Posterior cingulate gyrus (tissue), 11 donors: ENCODE data around the gene UBC.
"Not testable (repeated sequence)": the region's sequence is repeated elsewhere in the genome, so short reads cannot be mapped to it uniquely, and the experiment has no call there.

ENCODE experiments used
- DNase-seq, 10 donors: peaks; one replicate each; pipeline versions ENCODE4 v3.0.0 to v3.0.0-alpha.2; 2020 to 2021; ENCODE audit warnings: mixed read lengths in 3 of 10
- intact Hi-C: fragments of 100-400 bp; cut with DNase I; formaldehyde crosslinking; loops from one replicate; pipeline ENCODE4 v1.15.1; 2023

Gene UBC

GRCh38 chr12:124898200-124898922 is 16.1 kb downstream of the UBC start:
- intact Hi-C loops, result loop anchor here (5.0 kb wide), 1 partner anchor 36 kb away; the partner anchor contains the start of gene SCARB1
- DNase-seq, result peak in 9 of 10 donors; percentile 45 to 91 (median 78)

DNA sequence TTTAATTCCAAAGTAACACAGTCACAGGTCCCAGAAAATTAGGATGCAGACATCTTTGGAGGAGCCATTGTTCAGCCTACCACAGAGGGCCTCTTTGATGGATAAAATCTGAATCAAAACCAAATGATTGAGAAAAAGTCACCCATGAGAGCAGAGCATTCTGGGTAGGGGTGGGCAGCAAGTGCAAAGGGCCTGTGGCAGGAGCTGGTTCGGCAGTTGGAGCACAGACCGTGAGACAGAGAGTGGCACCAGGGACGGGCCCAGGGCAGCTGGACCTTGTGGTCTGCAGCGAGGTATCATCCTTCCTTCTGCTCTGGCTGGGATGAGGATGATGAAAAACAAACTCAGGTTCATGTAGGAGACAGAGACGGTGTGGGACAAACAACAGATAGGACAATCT is 18.0 kb downstream of the UBC start:
- intact Hi-C loops, result loop anchor here (5.0 kb wide), 1 partner anchor 34 kb away; the partner anchor contains the start of gene SCARB1

DNA sequence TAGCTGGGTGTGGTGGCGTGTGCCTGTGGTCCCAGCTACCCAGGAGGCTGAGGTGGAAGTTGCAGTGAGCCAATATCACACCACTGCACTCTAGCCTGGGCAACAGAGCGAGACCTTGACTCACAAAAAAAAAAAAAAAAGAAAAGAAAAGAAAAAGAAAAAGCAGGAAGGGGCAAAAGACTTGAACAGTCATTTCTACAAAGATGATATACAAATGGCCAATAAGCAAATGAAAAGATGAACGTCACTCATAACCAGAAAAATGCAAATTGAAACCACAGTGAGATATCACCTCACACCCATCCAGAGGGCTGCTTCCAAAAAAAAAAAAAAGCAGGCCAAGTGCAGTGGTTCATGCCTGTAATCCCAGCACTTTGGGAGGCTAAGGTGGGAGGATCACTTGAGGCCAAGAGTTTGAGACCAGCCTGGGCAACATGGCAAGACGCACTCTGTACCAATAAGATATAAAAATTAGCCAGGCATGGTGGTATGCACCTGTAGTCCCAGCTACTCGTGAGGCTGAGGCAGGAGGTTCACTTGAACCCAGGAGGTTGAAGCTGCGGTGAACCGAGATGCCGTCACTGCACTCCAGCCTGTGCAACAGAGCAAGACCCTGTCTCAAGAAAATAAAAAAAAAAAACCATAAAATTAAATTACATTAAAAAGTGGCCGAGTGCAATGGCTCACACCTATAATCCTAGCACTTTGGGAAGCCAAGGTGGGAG is 20.5 kb downstream of the UBC start:
- DNase-seq, result no peak
- intact Hi-C loops, result no loop called here

More for the DNA sequence above, 18.0 kb downstream of the UBC start:
- peak in 1 of 10 donors; percentile 44 for DNase-seq

- intact Hi-C loops, result no loop called here
- DNase-seq, result no peak
These were observed 26.2 kb downstream of the UBC start for GRCh38 chr12:124888260-124888659.

DNA sequence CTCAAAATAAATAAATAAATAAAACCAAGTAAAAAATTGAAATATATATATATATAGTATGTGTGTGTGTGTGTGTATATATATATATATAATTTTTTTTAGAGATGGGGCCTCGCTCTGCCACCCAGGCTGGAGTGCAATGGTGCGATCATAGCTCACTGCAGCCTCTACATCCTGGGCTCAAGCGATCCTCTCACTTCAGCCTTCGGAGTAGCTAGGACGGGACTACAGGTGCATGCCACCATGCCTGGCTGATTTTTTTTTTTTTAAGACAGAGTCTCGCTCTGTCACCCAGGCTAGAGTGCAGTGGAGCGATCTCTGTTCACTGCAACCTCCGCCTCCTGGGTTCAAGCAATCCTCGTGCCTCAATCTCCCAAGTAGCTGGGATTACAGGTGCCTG is 26.7 kb downstream of the UBC start:
- DNase-seq, intact Hi-C loops: not testable (repeated sequence)

- DNase-seq, result no peak
- intact Hi-C loops, result no loop called here
These were observed 29.6 kb downstream of the UBC start for GRCh38 chr12:124884587-124885438.

GRCh38 chr12:124883263-124884130 is 31.0 kb downstream of the UBC start:
- intact Hi-C loops, result no loop called here
- DNase-seq, result no peak

DNA sequence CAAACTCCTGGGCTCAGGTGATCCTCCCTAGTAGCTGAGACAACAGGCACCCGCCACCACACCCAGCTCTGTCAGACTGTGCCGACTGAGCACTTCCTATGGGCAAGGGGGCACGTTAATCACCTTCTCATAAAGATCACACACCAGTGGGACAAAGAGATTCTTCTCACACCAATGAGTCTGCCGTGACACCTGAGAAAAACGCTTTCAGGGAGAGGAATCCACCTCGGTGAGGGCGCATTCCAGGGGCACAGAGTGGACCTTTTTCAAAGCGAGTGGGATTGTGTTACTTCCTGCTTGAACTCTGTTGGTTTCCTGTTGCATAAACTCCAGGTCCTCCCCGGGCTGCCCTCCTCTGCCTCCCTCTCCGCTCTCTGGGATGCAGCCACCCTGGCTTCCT is 33.3 kb downstream of the UBC start:
- intact Hi-C loops, result no loop called here
- DNase-seq, result no peak

- intact Hi-C loops, DNase-seq: not testable (repeated sequence)
These were observed 34.1 kb downstream of the UBC start for GRCh38 chr12:124880335-124880734.

GRCh38 chr12:124878795-124879516 is 35.5 kb downstream of the UBC start:
- intact Hi-C loops, result no loop called here
- DNase-seq, result no peak

GRCh38 chr12:124877423-124877822 is 37.0 kb downstream of the UBC start:
- intact Hi-C loops, result no loop called here
- DNase-seq, result no peak

- intact Hi-C loops, result no loop called here
- no peak for DNase-seq
These were observed 38.3 kb downstream of the UBC start for GRCh38 chr12:124876171-124876570.

DNA sequence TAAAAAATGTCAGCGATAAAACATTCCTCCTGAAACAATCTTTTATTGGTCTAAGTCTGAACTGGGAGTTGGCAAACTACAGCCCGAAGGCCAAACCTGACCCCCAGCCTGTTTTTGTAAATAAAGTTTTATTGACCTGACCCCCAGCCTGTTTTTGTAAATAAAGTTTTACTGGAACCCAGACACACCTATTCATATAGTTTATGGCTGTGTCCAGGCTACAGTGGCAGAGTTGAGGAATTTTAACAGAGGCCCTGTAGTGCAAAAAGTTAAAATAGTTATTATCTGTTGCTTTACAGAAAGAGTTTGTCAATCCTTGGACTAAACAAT is 38.7 kb downstream of the UBC start:
- no peak for DNase-seq
- intact Hi-C loops, result no loop called here

GRCh38 chr12:124874988-124875802 is 39.3 kb downstream of the UBC start:
- intact Hi-C loops, result no loop called here
- DNase-seq, result peak in 2 of 10 donors; percentile 5 to 18

DNA sequence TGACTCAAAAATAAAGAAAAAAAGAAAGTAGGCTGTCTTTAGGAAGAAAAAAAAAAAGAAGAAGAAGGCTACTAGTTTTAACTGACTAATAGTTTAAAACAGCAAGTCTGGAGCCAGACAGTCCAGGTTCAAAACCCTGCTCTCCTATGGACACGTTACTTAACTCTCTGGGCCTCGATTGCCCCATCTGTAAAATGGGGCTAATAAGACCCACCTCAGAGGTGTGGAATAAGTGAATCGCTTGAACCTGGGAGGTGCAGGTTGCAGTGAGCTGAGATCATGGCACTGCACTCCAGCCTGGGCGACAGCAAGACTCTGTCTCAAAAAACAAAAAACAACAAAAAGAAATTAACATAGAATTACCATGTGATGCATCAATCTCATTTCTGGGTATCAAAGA is 40.3 kb downstream of the UBC start:
- no peak for DNase-seq
- intact Hi-C loops, result no loop called here

GRCh38 chr12:124872068-124872719 is 42.3 kb downstream of the UBC start:
- intact Hi-C loops, result no loop called here
- DNase-seq, result peak in 1 of 10 donors; percentile 47

GRCh38 chr12:124871297-124871696 is 43.2 kb downstream of the UBC start:
- DNase-seq, result no peak
- intact Hi-C loops, result no loop called here

GRCh38 chr12:124870515-124870914 is 43.9 kb downstream of the UBC start:
- intact Hi-C loops, result no loop called here
- no peak for DNase-seq
